Measurements from ENCODE around the gene LVRN.

Gene LVRN

DNA sequence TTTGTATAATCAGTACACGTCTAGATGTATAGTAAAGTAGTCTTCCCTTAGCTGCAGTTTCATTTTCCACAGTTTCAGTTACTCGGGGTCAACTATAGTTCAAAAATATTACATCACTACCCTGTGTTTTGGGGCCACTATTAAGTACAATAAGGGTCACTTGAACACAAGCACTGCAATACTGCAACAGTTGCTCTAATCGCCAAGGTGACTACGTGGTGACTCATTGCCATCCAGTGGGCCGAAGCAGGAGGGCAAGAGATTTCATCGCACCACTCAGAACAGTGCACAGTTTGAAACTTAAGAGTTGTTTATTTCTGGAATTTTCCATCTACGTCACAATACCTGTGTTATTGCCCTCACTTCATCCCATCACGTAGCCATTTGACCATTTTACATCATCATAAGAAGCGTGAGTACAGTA lies 69.8 kb downstream of the LVRN start, which contains the start of gene ARL14EPL:
Gene ARL14EPL, plus strand, starts transcription at position 379 of the 424 bp plus-strand sequence. CDS start 18,994 bp downstream, outside the sequence.
- no peak for DNase-seq

DNA sequence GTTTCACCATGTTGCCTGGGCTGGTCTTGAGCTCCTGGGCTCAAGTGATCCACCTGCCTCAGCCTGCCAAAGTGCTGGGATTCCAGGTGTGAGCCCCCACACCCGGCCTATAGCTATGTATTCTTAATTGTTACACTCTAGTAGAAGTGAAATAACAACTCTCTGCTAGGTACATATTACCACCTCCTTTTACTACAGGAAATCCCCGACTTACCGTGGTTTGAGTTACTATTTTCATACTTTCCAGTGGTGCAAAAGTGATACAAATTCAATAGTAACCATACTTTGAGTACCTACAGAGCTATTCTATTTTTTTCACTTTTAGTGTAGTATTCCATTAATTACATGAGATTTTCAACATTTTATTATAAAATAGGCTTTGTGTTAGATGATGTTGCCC lies 70.7 kb downstream of the LVRN start:
- no peak for DNase-seq

DNA sequence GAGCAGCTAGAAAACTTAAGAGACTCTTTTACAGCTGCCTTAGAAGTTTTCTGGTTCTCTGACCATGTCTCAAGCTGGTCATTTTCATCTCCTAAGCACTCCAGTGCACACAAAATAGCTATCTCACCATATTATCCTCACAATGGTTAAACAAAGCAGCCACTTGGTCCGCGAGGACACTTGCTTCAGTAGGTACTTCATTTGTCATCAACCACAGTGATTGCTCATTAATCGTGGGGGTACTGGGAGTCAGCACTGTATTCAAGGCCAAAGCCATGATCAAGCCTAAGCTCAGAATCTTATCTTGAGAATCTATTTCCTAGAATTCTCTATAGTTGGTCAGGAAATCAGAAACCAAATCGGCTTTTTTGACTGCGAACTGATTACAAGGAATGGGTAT lies 72.8 kb downstream of the LVRN start:
- no peak for DNase-seq

DNA sequence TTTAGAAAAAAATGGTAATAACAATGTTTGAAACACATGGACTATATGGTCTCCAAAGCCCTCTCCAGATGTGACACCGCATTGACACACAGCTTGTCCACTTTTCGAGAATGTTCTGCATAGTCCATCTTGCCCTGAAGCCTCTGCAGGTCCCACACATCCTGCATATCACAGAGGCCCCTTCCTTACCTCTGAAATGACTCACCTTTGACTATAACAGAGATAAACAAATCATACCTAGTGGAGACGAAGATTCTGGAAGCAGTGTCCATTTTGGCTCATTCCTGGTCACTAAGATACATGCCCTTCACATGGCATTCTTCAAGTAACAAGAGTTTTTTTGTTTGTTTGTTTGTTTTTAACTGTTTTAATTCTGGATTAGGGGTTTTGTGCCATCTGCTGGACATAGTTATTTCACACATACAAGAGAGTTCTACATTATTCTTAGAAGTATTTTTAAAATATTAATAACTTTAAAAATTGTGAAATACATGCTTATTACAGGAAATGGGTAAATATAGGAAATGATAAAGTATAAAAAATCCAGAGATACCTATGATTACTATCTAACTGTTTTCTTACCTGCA lies 75.1 kb downstream of the LVRN start:
- no peak for DNase-seq

DNA sequence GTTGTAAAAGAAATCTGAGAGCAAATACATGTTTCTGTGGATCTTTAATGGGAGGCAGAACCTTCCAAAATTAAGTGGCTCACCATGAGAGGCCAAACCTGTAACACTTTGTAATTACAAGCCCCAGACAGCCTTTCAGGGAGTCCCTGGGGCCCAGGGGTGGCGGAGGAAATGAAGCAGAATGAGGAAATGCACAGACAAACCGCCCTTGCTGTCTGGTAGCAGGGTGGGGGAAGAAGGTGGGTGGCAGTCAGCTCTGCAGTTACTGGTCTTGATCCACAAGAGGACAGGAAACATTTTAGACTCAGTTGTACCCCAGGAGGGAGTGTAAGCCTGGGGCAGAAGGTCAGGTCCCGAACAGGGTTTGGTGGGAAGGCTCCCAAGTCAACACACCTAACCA lies 76.5 kb downstream of the LVRN start:
- DNase-seq, result no peak

DNA sequence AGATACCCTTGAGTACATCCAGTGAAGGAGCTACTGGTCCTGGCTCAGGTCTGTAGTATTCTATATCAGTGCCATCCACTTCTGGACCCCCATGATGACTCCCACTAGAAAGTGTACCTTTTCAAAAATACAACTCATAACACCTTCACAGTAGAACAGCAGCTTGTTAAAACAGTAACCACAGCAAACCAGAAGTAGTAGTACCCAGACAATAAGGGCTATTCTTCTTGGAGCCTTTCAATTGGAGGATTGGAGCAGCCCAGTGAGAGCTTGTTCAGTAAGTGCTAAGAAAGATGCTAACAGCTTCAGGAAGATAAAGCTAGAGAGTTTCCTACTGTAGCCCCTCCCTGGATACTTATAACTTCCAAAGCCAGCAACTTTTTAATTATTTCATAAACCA lies 80.1 kb downstream of the LVRN start:
- no peak for DNase-seq

DNA sequence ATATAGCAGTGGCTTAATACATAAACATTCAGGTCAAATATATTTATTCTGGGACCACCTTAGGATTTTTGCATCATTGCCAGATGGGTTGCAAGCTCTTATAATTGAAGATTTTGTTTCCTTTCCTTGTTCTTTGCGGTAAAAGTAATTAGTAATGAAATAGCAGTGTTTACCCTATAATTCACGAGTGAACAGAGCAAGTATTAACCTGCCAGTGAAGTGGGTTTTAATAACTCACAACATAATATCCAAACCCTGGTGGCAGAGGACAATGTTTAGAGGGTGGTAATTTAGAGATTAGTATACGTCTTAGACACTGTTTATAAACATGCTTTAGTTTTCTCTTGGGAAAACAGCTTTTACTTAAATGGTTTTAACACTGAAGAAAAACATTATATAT lies 81.8 kb downstream of the LVRN start:
- DNase-seq, result no peak

DNA sequence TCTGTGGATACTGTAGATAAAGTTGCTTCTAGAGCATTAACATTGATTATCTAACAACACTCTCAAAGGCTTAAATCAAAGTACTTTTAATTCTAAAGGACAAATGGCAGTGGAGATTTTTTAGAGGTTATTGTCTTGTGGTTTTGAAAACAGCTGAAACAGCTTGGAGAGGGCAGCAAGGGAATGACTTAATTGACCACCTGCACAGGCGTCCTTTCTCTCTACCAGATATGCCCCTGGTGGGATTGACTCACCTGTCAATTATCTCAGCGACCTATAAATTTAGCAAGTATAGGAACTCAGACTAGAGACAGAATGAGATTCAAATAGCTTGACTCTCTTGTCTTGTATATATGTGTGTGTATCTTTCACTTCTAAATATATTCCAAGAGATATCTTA lies 83.5 kb downstream of the LVRN start:
- DNase-seq, result no peak

DNA sequence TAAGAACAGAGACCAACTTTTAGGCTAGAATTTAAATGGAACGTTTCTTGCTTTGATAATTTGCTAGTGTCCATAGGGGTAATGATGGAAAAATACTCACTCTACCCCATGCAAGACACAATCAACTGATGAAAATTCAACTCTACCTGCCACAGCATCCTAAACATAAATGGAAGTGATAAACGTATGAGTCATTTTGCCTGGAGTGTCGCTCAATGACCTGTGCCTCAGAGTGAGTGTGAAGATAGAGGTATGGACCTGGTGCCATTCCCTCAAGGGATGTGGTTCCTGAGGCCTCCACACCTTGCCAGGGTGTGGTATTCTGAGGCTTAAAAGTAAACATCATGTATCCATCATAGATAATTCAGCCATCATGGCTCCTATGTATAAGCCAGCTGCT lies 84.0 kb downstream of the LVRN start:
- no peak for DNase-seq

DNA sequence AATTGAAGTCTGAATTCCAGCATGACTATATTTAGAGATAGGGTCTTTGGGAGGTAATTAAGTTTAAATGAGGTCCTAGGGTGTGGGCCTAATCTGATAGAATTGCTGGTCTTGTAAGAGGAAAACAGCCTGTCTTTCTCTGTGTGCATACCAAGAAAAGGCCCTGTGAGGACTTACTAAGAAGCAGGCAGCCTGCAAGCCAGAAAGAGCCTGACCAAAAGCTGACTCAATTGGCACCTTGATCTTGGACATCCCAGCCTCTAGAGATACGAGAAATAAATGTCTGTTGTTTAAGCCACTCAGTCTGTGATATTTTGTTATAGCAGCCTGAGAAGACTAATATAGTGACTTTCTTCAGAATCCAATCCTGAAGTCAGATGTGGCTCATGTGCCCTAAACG lies 84.5 kb downstream of the LVRN start:
- no peak for DNase-seq

DNA sequence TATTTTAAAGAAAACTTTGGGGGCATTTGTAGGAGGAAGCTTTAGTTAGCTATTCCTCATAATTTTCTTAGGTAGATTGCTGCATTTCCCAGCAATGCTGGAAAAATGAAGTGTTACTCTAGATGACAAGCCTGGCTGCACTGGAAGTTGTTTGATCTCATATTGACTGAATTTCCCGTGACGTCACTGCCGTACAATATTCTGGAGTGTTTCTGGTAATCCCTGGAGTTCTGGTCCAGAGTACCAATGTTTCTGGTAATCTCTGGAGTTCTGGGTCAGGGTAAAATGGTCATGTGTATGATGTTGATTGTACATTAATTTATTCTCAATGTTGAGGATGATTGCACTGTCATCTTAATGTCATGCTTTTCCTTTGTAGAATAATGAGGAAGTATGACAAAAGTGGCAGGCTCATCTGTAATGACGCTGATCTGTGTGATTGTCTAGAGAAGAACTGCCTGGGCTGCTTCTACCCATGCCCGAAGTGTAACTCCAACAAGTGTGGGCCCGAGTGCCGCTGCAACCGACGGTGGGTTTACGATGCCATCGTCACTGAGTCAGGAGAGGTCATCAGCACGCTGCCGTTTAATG lies 96.2 kb downstream of the LVRN start:
- DNase-seq, result no peak

DNA sequence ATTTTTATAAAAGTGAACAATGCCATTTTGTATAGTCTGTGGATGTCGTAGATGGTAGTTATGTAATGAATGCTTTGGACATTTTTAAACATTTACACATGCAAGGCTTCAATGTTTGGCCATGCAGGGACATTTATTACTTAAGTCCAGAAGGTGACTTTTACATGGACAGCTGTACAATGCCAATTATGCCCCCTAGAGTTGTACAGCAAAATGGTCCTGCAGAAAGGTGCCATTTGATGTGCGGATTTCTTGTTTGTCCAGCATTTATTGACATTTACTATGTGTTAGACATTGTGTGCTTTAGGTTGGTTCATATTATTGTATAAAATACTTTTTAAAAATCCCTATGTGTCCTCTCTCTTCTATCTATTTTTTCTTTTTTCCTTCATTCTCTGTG lies 100.1 kb downstream of the LVRN start:
- no peak for DNase-seq

DNA sequence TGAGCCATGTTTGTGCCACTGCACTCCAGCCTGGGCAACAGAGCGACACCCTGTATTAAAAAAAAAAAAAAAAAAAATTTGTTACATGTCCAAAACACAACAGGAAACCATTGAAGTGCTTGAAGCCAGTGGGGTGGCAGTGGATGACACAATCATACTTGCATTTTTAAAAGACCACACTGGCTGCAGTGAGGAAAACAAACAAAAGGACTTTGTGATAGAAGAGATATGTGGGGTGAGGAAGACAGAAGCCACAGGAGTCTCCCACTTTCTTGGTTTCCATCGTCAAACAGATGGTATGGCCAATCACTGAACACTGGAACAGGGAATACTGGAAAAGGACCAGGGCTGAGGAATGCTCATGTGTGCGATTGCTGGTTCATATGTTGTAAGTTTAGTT lies 101.7 kb downstream of the LVRN start:
- no peak for DNase-seq

DNA sequence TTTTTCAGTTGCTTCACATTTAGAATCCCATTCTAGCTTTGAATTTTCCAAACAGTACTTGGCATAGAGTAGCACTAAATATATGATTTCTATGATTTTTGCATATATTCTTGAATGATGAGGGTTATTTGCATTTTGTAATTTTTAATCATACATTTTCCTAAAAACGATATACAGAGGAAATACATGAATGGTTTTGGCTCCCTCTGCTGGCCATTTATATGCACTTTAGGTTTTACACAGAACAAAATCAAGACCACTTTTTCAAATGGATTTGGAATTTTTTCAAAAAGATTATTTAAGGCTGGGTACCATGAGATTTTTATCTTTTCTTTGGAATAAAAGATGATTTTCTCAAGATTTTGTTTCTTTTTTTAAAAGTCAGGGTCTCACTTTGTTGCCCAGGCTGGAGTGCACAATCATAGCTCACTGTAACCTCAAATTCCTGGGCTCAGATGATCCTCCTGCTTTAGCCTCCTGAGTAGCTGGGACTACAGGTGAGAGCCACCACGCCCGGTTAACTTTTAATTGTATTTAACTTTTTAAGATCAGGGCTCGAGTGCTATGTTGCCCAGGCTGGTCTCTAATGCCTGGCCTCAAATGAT lies 105.9 kb downstream of the LVRN start:
- DNase-seq, result no peak

DNA sequence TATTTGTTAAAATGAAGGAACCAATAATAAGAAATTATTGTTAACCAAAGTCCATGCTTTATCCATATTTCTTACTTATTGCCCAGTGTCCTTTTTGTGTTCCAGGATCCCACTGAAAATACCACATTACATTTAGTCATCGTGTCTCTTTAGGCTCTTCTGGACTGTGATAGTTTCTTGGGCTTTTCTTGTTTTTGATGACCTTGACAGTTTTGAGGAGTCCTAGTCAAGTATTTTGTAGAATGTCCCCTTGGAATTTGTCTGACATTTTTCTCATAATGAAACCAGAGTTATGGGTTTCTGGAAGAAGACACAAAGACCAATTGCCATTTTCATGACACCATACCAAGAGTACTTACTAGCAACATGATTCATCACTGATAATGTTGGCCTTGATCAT lies 108.9 kb downstream of the LVRN start:
- no peak for DNase-seq

DNA sequence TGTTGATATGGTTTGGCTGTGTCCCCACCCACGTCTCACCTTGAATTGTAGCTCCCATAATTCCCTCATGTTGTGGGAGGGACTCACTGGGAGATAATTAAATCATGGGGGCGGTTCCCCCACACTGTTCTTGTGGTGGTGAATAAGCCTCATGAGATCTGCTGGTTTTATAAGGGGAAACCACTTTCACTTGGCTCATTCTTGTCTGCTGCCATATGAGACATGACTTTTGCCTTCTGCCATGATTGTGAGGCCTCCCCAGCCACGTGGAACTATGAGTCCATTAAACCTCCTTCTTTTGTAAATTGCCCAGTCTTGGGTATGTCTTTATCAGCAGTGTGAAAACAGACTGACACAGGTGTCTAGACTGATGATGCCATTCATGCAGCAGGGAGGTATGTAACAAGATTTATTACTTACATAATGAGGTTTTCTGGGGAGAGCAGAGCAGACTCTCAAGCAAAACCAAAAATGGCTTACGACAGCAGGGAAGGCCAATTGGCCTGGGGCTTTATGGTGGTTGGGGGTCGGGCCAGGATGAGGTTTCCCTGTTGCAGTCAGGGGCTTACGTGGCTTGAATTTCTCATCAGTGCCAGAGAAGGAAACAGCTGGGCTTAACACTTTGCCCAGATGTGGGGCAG lies 113.0 kb downstream of the LVRN start:
- no peak for DNase-seq

DNA sequence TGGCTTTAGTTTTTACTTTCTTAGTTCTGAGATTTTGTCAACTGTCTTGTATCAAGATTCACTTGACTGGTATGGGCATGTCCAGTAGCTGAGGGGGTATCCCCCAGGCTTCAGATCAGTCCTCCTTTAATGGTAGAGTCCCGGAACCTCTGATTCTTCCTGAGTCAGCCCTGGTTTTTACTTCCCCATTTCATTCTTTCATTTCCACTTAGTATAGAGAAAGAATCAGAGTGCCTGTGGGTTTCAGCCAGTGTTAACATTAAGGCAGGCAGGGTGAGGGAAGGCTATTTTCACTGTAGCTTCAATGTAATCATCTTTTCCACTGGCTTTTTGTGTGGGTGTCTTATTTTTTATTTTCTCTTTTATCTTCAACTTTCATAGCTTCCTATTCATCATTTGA lies 114.2 kb downstream of the LVRN start:
- no peak for DNase-seq

All from NCI-H2171 (cell line).